ENCODE results near the gene DPH2. TPM values are rescaled to one million over a fixed set of nuclear protein-coding genes. Genes with fewer than 3 reads are reported as not detected.
A peak's percentile ranks its signal among the peaks of the same experiment; 100 is the strongest.

DPH2 gene
- total and polyA plus RNA-seq, 2 of the 8 experiments (the other 6 are each of a cell fraction or from before 2014, with no cell fraction given), result 64.9 to 92.1 TPM

DNA sequence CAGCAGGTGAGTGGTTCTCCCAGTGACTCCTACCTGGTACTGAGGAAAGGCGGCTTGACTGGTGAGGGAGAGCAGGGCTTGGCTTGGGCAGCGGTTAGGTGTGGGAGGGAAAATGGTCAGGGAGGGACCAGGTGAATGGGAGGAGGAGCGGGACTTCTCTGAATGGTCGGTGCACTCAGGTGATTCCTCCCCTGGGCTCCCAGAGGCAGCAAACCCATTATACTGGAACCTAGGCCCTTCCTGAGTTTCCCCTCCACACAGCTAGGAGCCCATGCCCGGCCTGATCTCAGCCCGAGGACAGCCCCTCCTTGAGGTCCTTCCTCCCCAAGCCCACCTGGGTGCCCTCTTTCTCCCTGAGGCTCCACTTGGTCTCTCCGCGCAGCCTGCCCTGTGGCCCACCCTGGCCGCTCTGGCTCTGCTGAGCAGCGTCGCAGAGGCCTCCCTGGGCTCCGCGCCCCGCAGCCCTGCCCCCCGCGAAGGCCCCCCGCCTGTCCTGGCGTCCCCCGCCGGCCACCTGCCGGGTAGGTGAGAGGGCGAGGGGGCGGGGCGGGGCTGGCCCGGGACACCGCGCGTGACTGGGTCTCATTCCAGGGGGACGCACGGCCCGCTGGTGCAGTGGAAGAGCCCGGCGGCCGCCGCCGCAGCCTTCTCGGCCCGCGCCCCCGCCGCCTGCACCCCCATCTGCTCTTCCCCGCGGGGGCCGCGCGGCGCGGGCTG, 33.9 kb upstream of the DPH2 start:
- Histone ChIP-seq H3K23me2 (ENCODE audit: low read depth, low read length) (peaks cover 11% of the 10 kb centered on the region; the same call in 1 of the 2 replicates), H4K91ac (replicated peaks; ENCODE audit: insufficient read length, low read length) (no peak overlapping the region), H2AK5ac (ENCODE audit: low read depth, low read length) (no peak overlapping the region), H3K4me2 (ENCODE audit: insufficient read depth in 1 of 2, low read depth in 2 of 2, low read length in 2 of 2) (peak overlapping the region; percentile 89 to 93), H4K8ac (ENCODE audit: extremely low read depth, insufficient read depth, low read length) (no peak overlapping the region; the same call in 1 of the 2 replicates), H3K4me1 (replicated peaks in 1 of 4; ENCODE audit: control insufficient read depth in 3 of 4, insufficient read depth in 4 of 4, low read length in 3 of 4) (peaks cover 13 to 40% (median 31%) of the 10 kb centered on the region in 4 experiments), H2BK120ac (replicated peaks; ENCODE audit: low read depth, low read length) (no peak overlapping the region), H3K9ac (replicated peaks in 1 of 4; ENCODE audit: extremely low read depth in 1 of 4, low read depth in 3 of 4, low read length in 3 of 4) (peak overlapping the region in 1 of 4 experiments; percentile 37; a peak in 1 of 7 replicates), H3K23ac (ENCODE audit: insufficient read length) (no peak overlapping the region), H2AFZ (ENCODE audit: low read length) (no peak overlapping the region), H2BK12ac (ENCODE audit: low read depth, low read length) (peak overlapping the region; percentile 60), H2BK20ac (ENCODE audit: low read length) (peak overlapping the region; percentile 68), H3K79me2 (ENCODE audit: control insufficient read depth in 1 of 2, insufficient read depth in 2 of 2, low read length in 2 of 2) (no peaks in the 10 kb centered on the region), H3K27ac (ENCODE audit: low read depth, low read length) (no peak overlapping the region), H3K9me3 (ENCODE audit: insufficient read depth in 2 of 2, low read depth in 1 of 2, low read length in 1 of 2) (no peaks in the 10 kb centered on the region), H2BK15ac (ENCODE audit: low read length) (no peak overlapping the region; the same call in 1 of the 2 replicates), H2BK5ac (ENCODE audit: low read depth, low read length) (peak overlapping the region; percentile 55; the same call in 1 of the 2 replicates), H3K4ac (replicated peaks; ENCODE audit: insufficient read length, low read depth, low read length) (no peak overlapping the region), H3K79me1 (ENCODE audit: low read depth, low read length) (no peaks in the 10 kb centered on the region), H3K14ac (ENCODE audit: insufficient read length) (no peak overlapping the region), H3K4me3 (ENCODE audit: extremely low read depth in 1 of 4, insufficient read depth in 2 of 4, low read depth in 3 of 4, low read length in 4 of 4) (peak overlapping the region; percentile 40 to 69 (median 48)), H3K27me3 (replicated peaks in 1 of 4; ENCODE audit: control insufficient read depth in 3 of 4, extremely low read depth in 1 of 4, insufficient read depth in 3 of 4, low read length in 3 of 4) (peaks cover 0 to 8% (median 4%) of the 10 kb centered on the region in 4 experiments; a peak in 5 of 7 replicates), H3K18ac (ENCODE audit: extremely low read depth, low read length) (peak overlapping the region; percentile 94), H4K20me1 (replicated peaks in 1 of 2; ENCODE audit: control insufficient read depth in 1 of 2, insufficient read depth in 2 of 2, low read length in 2 of 2) (peaks cover 7 to 8% of the 10 kb centered on the region in 2 experiments), H4K5ac (ENCODE audit: insufficient read length, low read depth, low read length) (peak overlapping the region; percentile 39), H3K56ac (replicated peaks; ENCODE audit: insufficient read length, low read depth, low read length) (no peak overlapping the region), H3K36me3 (ENCODE audit: control insufficient read depth in 2 of 4, insufficient read depth in 4 of 4, low read length in 3 of 4) (no peaks in the 10 kb centered on the region; a peak in 1 of 8 replicates)
- FAIRE-seq, result peak; percentile 36
- ChIA-PET POLR2A (ENCODE audit: partially characterized antibody) (interaction anchor here (0.9 to 8.0 kb wide), 11 partner anchors 8 to 229 kb away, joined by 3 to 89 read pairs (median 9); partner anchors contain the start of genes ATP6V0B and ST3GAL3), CTCF (ENCODE audit: partially characterized antibody) (interaction anchor here (0.5 to 18.6 kb wide), 59 partner anchors 12 to 406 kb away, joined by 3 to 618 read pairs (median 12); partner anchors contain the start of genes ATP6V0B, CCDC24, IPO13 and KDM4A)
- WGBS, 2 experiments (ENCODE audit: extremely low coverage in 1 of 2, insufficient coverage in 1 of 2, insufficient read length in 1 of 2, insufficient replicate concordance in 2 of 2, low coverage in 1 of 2, low lambda C conversion rate in 2 of 2, missing lambda C conversion rate in 1 of 2), result 6% methylated on average over 12 of the region's 48 CpGs; no CpG with 5 or more reads in 1 of the 2 experiments
- TF ChIP-seq, protein P1, sequence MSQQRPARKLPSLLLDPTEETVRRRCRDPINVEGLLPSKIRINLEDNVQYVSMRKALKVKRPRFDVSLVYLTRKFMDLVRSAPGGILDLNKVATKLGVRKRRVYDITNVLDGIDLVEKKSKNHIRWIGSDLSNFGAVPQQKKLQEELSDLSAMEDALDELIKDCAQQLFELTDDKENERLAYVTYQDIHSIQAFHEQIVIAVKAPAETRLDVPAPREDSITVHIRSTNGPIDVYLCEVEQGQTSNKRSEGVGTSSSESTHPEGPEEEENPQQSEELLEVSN (IDR thresholded peaks at IDR 0.05), result peak; percentile 33; the same call in 1 of the 2 replicates
- no peak for TF ChIP-seq CBX5 (IDR thresholded peaks at IDR 0.05; ENCODE audit: low read depth, low read length)
- peak in 1 of 2 experiments; percentile 69 for DNase-seq (ENCODE audit: low read depth in 1 of 2, low spot score in 2 of 2)

Measured in H1 (cell line).